SJCRH30 (cell line): ENCODE data around the gene SRRM3. TPM values are rescaled to one million over a fixed set of nuclear protein-coding genes. Genes with fewer than 3 reads are reported as not detected.
"Not testable (repeated sequence)": the region's sequence is repeated elsewhere in the genome, so short reads cannot be mapped to it uniquely, and the experiment has no call there.

Experiments
- DNase-seq, 2 experiments: peaks; one replicate each; pipeline ENCODE4 v3.0.0-alpha.2; 2015 to 2020
- H3K27ac ChIP-seq: fragments of 250-450 bp; sonication (Bioruptor Pico); 2 replicates; pipeline ENCODE4 v1.5.1; 2020; ENCODE audit warnings: mild to moderate bottlenecking, moderate library complexity
- H3K27me3 ChIP-seq: fragments of 250-450 bp; sonication (Bioruptor Pico); 2 replicates; pipeline ENCODE4 v1.5.1; 2020; ENCODE audit warnings: mild to moderate bottlenecking, moderate library complexity
- H3K36me3 ChIP-seq: fragments of 250-450 bp; sonication (Bioruptor Pico); 2 replicates; pipeline ENCODE4 v1.5.1; 2020; ENCODE audit warnings: mild to moderate bottlenecking, moderate library complexity
- H3K4me1 ChIP-seq: fragments of 250-450 bp; sonication (Bioruptor Pico); 2 replicates; pipeline ENCODE4 v1.5.1; 2020; ENCODE audit warnings: mild to moderate bottlenecking, moderate library complexity
- H3K4me3 ChIP-seq: fragments of 250-450 bp; sonication (Bioruptor Pico); 2 replicates; pipeline ENCODE4 v1.5.1; 2020; ENCODE audit warnings: mild to moderate bottlenecking, moderate library complexity
- H3K9me3 ChIP-seq: fragments of 250-450 bp; sonication (Bioruptor Pico); replicated peaks from 2 replicates; pipeline ENCODE4 v1.5.1; 2020; ENCODE audit warnings: mild to moderate bottlenecking, moderate library complexity
- total RNA-seq: library from RNA; depleted of rRNA; stranded (reverse); fragments of >200 nt; shearing (Covaris generic); gene quantifications from 2 replicates; pipeline ENCODE4 v1.2.3, GENCODE V29; 2014

SRRM3 gene
- total RNA-seq, 1 experiment from 2014 or later, result 0.43 TPM

- Histone ChIP-seq H3K4me1 (no peaks in the 10 kb centered on the region), H3K36me3 (no peaks in the 10 kb centered on the region), H3K4me3 (no peak overlapping the region), H3K9me3 (no peaks in the 10 kb centered on the region), H3K27me3 (no peaks in the 10 kb centered on the region; the same call in 1 of the 2 replicates), H3K27ac (no peak overlapping the region)
- DNase-seq, result no peak
Measured at GRCh38 chr7:76209310-76209709, 7.6 kb downstream of the SRRM3 start.

DNA sequence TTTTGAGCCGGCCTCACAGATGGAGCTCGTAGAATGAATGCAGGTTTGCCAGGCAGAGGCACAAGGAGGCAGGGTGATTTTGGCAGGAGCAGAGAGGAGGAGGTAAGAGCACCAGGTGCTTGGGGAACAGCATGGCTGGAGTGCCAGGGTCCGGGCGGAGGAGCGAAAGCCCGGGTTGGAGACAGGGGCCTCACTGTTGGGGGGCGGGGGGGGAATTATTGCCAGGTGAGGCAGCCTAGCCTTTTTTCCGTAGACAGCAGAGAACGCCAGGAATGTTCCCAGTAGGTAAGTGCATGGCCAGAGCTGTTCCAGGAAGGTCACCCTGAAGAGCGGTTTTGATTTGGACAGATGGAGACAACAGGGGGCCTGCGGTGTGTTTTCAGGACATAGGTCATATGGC, 9.5 kb downstream of the SRRM3 start:
- Histone ChIP-seq H3K4me3 (no peak overlapping the region), H3K27ac (no peak overlapping the region), H3K27me3 (no peaks in the 10 kb centered on the region; the same call in 1 of the 2 replicates), H3K4me1 (no peaks in the 10 kb centered on the region), H3K9me3 (no peaks in the 10 kb centered on the region), H3K36me3 (no peaks in the 10 kb centered on the region)
- no peak for DNase-seq

- H3K27ac ChIP-seq, H3K27me3 ChIP-seq, H3K4me3 ChIP-seq, H3K9me3 ChIP-seq, DNase-seq, H3K4me1 ChIP-seq, H3K36me3 ChIP-seq: not testable (repeated sequence)
Measured at GRCh38 chr7:76215349-76215748, 13.7 kb downstream of the SRRM3 start.

GRCh38 chr7:76216381-76217082, 14.8 kb downstream of the SRRM3 start:
- Histone ChIP-seq H3K27ac (no peak overlapping the region), H3K36me3 (no peaks in the 10 kb centered on the region), H3K4me1 (0 out of 2 replicates have a peak, but pooled peaks cover 3% of the 10 kb centered on the region), H3K27me3 (no peaks in the 10 kb centered on the region), H3K9me3 (no peaks in the 10 kb centered on the region), H3K4me3 (no peak overlapping the region)
- DNase-seq, result no peak

DNA sequence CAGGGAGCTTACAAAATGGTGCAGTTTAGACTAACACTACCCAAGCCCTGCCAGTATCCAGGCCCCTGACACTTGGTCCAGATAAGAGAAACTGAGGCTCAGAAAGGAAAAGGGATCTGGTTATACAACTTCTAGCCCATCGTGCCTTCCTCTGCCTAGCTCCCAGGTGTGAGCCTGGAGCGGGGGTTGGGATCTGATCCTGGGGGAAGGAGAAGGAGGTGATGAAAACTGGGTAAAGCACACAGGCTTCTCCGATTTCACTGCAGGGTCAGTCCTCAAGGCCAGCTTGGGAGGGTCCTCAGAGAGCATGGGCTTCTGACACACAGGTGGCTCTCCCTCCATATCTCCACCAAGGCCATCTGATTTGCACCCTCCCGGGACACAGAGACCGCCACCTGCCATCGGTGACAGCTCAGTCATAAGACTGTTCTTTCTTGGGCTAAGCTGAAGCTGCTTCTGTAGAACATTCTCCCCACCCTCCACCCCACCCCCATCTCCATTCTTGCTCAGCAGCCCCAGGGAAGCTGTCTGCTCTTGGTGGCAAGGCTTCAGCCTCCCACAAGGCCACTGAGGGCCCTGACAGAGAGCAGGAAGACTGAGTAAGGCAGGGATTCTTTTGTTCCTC, 16.4 kb downstream of the SRRM3 start:
- no peaks in the 10 kb centered on the region for H3K36me3 ChIP-seq
- H3K9me3 ChIP-seq, result no peaks in the 10 kb centered on the region
- 0 out of 2 replicates have a peak, but pooled peaks cover 3% of the 10 kb centered on the region for H3K4me1 ChIP-seq
- H3K27ac ChIP-seq, result no peak overlapping the region
- no peaks in the 10 kb centered on the region for H3K27me3 ChIP-seq
- DNase-seq, result no peak
- H3K4me3 ChIP-seq, result no peak overlapping the region

DNA sequence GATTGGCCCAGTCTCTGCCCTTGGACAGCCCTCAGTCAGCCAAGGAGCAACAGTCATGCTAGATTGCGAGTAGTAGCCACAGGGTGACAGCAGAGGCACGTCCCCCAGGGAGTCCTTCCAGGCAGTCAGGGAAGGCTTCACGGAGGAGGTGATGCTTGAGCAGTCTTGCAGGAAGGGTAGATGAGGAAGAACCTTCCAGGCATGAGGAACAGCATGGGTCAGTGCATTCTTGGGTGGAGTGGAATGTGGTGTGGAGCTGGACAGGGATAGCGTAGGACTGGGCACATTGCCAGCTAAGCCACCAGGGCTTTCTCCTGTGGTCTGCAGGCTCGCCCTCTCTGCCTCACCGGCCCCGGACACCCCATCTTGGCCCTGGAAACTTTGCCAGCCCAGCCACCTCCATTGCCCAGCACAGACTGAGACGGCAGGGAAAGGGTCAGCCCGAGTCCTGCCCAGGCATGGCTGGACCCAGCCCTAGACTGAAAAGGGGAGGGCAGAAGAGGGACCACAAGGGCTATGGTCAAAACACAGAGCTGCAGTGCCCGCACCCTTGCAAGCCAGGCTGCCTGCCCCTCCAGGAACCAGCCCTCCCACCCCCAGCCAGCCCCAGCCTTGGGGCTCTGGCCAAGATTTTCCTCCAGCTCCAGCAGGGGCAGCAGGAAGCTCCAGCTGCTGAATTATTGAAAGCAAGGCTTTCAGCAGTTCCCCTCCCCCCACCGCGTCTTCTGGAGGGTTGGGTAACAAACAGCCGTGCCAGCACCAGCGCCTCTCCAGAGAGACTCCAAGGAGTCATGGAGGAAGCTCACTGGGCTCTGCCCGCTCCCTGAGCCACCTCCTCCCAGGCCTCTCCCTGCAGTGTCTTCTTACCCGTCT, 18.7 kb downstream of the SRRM3 start:
- Histone ChIP-seq H3K36me3 (no peaks in the 10 kb centered on the region), H3K9me3 (no peaks in the 10 kb centered on the region), H3K27ac (no peak overlapping the region), H3K4me3 (no peak overlapping the region), H3K4me1 (0 out of 2 replicates have a peak, but pooled peaks cover 3% of the 10 kb centered on the region), H3K27me3 (peaks cover 4% of the 10 kb centered on the region; the same call in 1 of the 2 replicates)
- peak; percentile 56 to 63 for DNase-seq

GRCh38 chr7:76222333-76222732, 20.6 kb downstream of the SRRM3 start:
- peaks cover 4% of the 10 kb centered on the region; the same call in 1 of the 2 replicates for H3K27me3 ChIP-seq
- H3K9me3 ChIP-seq, result no peaks in the 10 kb centered on the region
- H3K4me1 ChIP-seq, result 0 out of 2 replicates have a peak, but pooled peaks cover 3% of the 10 kb centered on the region
- H3K36me3 ChIP-seq, result no peaks in the 10 kb centered on the region
- no peak overlapping the region for H3K27ac ChIP-seq
- H3K4me3 ChIP-seq, result no peak overlapping the region
- DNase-seq, result no peak

DNA sequence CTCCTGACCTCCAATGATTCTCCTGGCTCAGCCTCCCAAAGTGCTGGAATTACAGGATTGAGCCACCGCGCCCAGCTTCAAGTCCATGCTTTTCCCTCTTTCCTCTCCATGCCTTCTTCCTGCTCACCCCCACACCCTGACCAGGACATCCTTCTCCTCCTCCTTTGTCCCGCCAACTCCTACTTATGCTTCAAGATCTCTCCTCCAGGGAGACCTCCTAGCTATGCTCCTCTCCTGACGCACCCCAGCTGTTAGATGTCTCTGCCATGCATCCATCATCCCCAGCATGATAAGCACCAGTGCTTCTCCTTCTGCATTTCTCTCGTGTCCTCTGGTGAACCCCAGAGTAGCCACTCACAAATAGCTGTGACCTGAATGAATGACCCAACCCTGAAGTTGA, 21.1 kb downstream of the SRRM3 start:
- no peak for DNase-seq
- H3K4me1 ChIP-seq, result 0 out of 2 replicates have a peak, but pooled peaks cover 3% of the 10 kb centered on the region
- H3K36me3 ChIP-seq, result no peaks in the 10 kb centered on the region
- no peaks in the 10 kb centered on the region for H3K9me3 ChIP-seq
- no peak overlapping the region for H3K27ac ChIP-seq
- peaks cover 4% of the 10 kb centered on the region; the same call in 1 of the 2 replicates for H3K27me3 ChIP-seq
- H3K4me3 ChIP-seq, result no peak overlapping the region

DNA sequence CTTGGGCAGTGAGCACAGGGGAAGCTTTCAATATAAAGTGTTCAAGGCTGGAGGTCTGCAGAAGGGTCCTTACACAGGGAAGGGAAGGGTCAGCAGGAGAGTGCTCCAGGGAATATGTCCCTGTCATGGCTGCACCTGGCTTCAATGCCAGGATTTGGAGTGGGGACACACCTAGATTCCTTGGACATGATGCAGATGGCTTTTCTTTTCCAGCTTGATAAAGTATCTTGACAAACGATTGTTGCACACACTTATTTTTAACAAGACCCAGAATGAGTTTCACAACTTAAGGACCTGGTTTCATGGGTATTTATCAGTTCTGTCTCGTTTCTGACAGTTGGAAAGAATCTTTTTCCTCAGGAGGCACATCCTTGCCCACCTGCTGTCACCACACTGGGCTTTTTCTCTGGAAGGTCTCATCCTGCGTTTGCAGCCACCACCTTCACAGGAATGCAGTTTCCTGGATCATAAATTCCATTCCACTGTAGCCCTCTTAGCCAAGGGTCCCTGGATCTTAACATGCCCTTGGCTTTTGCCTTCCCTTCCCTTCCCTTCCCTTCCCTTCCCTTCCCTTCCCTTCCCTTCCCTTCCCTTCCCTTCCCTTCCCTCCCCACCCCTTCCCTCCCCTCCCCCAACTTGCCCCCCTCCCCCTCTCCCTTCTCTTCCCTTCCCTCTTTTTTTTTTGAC, 21.7 kb downstream of the SRRM3 start:
- Histone ChIP-seq H3K4me1 (0 out of 2 replicates have a peak, but pooled peaks cover 3% of the 10 kb centered on the region), H3K4me3 (no peak overlapping the region), H3K9me3 (no peaks in the 10 kb centered on the region), H3K27me3 (peaks cover 4% of the 10 kb centered on the region; the same call in 1 of the 2 replicates), H3K36me3 (no peaks in the 10 kb centered on the region), H3K27ac (no peak overlapping the region)
- DNase-seq, result no peak

GRCh38 chr7:76224695-76225094, 23.0 kb downstream of the SRRM3 start:
- Histone ChIP-seq H3K27ac (no peak overlapping the region), H3K36me3 (no peaks in the 10 kb centered on the region)
- DNase-seq, result no peak

GRCh38 chr7:76225379-76225778, 23.7 kb downstream of the SRRM3 start:
- peak; percentile 65 to 73 for DNase-seq
- H3K36me3 ChIP-seq, result no peaks in the 10 kb centered on the region
- H3K4me1 ChIP-seq, result 0 out of 2 replicates have a peak, but pooled peaks cover 3% of the 10 kb centered on the region
- H3K27ac ChIP-seq, result no peak overlapping the region
- H3K27me3 ChIP-seq, result peaks cover 4% of the 10 kb centered on the region; the same call in 1 of the 2 replicates
- H3K9me3 ChIP-seq, result no peaks in the 10 kb centered on the region
- H3K4me3 ChIP-seq, result no peak overlapping the region

More at GRCh38 chr7:76224695-76225094, 23.0 kb downstream of the SRRM3 start:
- no peak overlapping the region for H3K4me3 ChIP-seq
- peaks cover 4% of the 10 kb centered on the region; the same call in 1 of the 2 replicates for H3K27me3 ChIP-seq
- no peaks in the 10 kb centered on the region for H3K9me3 ChIP-seq
- 0 out of 2 replicates have a peak, but pooled peaks cover 3% of the 10 kb centered on the region for H3K4me1 ChIP-seq

- no peak for DNase-seq
- Histone ChIP-seq H3K27ac (no peak overlapping the region), H3K27me3 (peaks cover 4% of the 10 kb centered on the region; the same call in 1 of the 2 replicates), H3K4me1 (no peaks in the 10 kb centered on the region), H3K4me3 (no peak overlapping the region), H3K9me3 (no peaks in the 10 kb centered on the region), H3K36me3 (no peaks in the 10 kb centered on the region)
Measured at GRCh38 chr7:76225951-76226350, 24.3 kb downstream of the SRRM3 start.

DNA sequence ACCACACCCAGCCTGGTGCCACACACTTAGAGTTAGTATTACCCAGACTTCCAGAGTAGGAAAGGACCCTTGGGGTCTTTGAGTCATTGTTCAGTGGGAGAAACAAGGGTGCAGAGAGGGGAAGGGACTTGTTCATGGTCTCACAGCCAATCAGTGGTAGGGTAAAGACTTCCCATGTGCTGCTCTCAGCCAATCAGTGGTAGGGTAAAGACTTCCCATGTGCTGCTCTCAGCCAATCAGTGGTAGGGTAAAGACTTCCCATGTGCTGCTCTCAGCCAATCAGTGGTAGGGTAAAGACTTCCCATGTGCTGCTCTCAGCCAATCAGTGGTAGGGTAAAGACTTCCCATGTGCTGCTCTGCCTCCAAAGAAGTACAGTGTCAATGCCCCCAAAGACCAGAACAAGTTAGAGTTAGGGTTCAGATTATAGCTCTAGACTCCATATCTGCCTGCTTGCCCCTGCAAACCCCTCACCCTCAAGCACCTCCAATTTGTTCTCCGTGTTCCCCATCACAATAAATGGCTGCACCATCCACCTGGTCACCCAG, 25.3 kb downstream of the SRRM3 start:
- not testable (repeated sequence) for H3K9me3 ChIP-seq, DNase-seq, H3K27me3 ChIP-seq, H3K36me3 ChIP-seq, H3K4me1 ChIP-seq, H3K27ac ChIP-seq, H3K4me3 ChIP-seq

GRCh38 chr7:76230214-76230613, 28.5 kb downstream of the SRRM3 start:
- Histone ChIP-seq H3K27me3 (no peaks in the 10 kb centered on the region), H3K36me3 (no peaks in the 10 kb centered on the region), H3K4me3 (no peak overlapping the region), H3K27ac (no peak overlapping the region), H3K9me3 (no peaks in the 10 kb centered on the region), H3K4me1 (no peaks in the 10 kb centered on the region)
- no peak for DNase-seq
